CD4-positive, alpha-beta T cell treated with Interleukin-12 subunit alpha and Interleukin-12 subunit beta, for 1 hour (primary cell): ENCODE measurements around the gene DAB2IP.

Experiments used
- DNase-seq: peaks from one replicate; pipeline ENCODE4 v3.0.0-alpha.2; 2020

DAB2IP gene

DNA sequence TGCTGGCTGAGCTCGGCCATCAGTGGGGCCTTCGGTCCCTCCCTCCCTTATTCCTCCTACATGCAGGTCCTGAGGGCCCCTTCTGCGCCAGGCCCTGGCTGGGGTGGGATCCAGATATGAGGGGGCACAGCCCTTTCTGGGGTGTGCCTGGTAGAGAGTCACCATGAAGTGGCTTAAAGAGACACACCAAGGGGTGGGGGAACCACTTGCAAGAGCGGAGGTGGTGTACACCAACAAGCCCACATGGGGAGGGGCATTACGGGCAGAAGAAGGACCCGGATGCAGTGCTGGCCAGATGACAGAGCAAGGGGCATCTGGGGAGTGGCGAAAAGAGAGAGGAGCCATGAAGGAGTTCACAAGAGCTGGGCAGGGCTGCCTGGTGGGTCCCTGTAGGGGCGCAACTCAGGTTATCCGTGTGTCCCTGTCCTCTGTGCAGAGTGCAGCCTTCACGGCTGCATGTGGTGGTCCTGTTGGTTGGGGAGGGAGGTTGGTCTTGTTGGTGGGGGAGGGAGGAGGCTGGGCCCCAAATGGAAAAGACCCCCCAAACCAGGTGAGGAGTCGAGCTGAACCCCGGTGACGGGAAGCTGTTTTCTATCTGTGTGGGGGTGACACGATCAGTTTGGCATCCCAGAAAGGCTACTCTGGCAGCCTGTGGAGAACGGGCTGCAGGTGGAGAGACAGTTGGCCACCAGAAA is 158.1 kb downstream of the DAB2IP start:
- DNase-seq = no peak

DNA sequence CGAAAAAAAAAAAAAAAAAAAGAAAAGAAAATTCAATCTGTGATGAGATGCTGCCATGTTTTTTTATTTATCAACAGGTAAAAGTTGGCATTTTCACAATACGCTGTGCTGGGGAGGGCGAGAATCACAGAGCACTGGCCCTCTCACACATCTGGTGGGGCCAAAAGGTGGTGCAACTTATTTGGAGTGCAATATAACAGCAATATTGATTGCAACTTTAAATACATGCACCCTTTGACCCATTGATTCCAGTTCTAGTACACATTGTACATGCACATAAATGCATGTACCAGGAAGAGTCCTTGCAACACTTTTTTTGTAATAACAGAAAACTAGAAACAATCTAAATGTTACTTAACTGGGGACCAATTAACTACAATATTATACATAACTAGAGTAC is 159.1 kb downstream of the DAB2IP start:
- no peak for DNase-seq

DNA sequence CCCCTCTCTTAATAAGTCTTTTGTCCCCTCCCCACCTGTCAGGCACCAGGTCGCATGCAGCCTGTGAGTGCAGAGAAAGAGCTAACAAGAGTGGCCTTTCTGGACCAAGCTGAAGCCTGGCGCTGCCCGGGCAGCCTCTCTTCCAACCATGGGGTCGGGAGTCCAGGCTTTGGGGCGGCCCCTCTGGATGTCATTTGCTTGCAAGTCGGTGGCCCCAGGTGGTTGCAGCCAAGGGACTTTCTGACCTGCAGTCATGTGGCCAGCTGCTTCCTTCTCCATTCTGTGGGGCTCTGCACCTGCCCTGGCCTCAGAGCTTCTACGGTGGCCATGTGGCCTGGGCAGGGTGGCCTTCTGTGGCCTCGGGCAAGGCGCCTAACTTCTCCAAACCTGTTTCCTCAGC is 159.7 kb downstream of the DAB2IP start:
- DNase-seq = no peak

DNA sequence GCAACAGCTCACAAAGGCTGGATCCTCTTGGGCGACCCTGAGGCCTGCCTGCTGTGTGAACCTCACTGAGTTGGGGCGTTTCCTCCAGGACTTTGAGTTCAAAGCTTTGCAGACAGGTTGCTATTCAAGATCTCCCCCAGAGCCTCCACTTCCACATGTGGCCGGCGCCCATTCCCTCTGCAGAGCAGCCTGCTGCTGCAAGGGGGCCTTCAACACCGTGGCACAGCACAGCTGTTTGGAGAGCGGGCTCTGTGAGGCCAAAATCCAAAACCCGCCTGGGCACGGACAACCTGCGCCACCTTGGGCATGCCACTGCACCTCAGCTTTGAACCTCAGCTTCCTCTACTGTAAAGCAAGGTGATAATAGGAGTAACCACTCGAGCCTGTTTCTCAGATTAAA is 160.3 kb downstream of the DAB2IP start:
- no peak for DNase-seq

DNA sequence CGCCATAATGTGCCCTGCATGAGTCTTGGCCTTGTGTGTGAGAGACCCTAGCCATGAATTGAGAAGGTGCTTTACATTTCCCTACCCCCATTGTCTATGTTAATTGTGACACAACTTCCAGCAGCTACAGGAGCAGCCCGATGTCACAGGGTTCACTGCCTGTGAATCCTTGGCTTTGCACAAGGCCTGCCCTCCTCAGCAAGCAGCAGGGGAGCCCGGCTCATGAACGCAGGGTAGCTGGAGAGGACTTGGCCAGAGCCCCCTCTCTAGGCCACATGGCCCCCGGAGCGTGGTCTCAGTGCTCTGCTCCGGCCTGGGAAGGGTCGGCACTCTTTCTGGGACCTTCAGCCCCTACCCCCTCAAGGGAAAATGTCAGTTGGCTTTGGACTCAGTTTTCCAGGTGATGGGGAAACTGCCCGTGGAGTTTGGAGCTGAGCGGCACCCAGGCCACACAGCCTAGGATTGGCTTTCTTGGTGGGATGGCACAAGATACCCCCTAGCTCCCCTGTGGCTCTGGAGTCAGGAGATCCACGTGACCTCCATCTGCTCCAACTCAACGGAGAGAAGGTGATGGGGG is 160.8 kb downstream of the DAB2IP start:
- no peak for DNase-seq

DNA sequence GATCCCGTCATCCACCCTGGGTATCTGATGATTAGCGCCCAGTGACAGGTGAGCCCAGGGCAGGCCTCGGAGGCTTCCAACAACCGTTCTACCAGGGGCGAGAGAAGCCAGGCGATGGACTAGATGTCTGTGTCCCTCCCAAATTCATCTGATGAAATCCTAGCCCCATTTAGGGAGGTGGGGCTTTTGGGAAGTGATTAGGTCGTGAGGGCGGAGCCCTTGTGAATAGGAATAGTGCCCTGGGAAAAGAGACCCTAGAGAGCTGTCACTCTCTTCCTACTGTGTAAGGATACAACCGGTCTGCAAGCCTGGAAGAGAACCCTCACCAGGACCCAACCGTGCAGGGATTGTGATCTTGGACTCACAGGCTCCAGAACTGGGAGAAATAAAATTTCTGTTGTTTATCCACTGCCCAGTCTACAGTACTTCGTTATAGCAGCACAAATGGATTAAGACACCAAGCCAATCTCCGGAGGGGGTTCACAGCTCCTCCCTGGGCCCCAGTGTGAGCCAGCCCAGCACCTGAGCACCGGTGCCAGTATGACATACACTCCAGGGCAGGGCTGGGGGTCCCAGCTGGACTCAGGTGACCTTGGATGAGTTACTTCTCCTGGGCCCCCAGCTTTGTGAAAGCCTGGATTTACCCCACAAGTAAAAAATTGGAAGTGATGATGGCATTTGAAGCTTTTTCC is 162.2 kb downstream of the DAB2IP start:
- no peak for DNase-seq

DNA sequence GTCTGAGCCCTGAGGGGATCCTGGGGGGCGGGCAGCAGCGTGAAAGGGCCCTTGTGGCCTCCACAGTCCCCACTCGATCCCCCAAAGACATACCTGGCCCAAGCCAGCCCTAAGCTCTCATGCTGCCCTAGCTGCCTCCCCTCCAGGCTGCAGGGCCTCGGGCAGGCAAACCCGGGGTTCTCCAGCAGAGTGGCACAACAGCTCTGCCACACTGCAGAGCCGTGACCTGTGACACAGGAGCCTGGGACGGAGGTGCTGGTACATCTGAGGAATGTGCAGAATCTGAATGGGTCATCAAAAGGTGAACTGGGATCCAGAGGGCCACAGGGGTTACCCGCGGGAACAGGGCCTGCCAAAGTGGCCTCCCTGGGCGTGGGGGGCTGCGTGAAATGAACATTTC is 163.2 kb downstream of the DAB2IP start:
- DNase-seq = no peak

DNA sequence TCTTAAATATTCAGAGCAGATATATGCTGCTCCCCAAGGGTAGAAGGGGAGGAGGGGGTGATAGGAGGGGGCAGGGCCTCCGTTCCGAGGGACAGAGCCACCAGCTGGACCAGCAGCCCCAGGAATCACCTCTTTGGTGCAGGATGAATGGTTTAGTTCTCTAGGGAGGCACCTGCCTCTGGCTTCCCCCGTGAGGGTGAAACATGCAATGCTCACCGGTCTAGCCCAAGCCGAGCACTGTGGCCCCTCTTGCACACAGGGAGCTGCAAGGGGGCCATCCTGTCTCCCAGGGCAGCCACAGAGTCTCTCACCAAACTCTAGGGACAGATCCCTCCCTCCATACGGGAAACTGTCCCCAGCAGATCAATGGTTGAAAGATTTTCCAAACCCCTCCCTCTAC is 163.7 kb downstream of the DAB2IP start:
- no peak for DNase-seq

DNA sequence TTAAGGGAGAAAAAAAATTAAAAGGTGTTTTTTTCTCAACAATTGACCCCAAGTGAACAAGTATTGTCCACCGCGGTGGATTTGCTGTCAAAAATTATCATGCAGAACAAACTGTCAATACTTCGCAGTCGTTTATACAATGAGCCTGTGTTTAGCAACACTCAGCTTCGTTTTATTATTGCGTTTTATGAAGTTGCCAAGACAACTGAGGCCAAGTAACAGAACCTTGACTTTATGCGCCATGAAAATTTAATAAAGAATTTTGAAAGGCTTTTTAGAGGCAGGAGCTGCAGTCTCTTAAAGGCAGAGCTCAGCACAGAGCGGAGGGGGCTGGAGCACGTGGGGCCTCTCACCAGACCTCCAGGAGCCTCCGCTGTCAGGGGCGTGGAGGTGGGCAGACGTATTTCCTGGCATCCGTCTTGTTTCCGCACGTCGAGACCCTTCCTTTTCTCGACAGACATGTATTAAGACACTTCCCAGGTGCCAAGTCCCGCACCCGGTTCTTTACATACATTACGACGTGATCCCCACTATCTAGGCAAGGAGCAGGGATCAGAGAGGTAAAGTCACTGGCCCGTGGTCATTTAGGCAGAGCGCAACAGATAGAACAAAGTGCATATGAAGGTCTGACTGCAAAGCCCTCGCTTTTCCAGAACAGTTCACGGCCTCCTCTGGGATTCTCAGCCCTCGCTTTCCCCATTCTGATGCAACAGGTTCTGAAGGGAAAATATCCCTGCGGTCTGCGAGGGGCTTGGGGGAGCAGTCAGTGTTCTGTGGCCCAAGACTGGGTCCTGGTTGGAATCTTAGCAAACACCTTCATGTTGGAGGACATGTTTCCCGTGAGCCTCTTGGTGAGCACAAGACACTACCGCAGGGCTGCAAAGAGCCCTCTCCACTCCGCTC is 164.4 kb downstream of the DAB2IP start:
- no peak for DNase-seq

DNA sequence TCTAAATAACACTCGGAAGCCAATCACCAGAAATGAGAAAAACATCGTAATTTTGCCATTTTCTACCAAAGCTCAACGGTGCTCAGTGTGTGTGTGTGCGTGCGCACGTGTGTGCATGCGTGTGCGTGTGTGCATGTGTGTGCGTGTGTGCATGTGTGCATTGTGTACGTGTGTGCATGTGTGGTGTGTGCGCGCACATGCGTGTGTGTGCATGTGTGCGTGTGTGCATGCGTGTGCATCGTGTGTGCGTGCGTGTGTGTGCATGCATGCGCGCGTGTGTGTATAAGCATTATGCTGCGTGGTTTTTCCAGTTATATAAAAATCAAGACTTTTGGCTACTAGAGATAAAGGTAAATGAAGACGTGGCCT is 165.0 kb downstream of the DAB2IP start:
- DNase-seq = no peak

DNA sequence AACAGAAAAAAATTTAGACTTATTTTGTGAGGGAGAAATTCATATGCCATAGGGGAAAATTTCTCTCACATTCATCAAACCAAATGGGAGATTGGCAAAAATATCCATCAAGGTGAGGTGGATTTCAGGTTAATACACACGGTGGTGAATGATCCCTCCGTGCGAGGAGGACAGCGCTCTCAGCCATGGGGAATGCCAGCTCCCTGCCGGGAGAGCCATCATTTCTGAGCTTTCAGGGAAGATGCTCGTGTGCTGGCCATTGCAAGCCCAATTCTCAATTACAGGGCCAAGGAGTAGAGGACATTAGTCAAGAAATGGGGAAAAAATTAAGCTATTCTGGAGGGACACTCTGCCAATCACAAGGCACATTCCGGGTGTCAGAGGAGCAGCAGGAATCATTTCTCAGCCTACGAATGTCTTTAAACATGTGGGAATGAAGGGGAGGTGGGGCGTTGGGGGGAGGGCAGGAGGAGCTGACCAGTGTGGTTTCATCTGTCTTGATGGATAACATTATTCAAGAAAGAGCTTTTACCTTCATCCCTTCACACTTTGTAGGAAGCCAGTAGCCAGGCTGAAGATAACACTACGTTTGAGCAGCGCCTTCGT is 165.5 kb downstream of the DAB2IP start:
- no peak for DNase-seq

DNA sequence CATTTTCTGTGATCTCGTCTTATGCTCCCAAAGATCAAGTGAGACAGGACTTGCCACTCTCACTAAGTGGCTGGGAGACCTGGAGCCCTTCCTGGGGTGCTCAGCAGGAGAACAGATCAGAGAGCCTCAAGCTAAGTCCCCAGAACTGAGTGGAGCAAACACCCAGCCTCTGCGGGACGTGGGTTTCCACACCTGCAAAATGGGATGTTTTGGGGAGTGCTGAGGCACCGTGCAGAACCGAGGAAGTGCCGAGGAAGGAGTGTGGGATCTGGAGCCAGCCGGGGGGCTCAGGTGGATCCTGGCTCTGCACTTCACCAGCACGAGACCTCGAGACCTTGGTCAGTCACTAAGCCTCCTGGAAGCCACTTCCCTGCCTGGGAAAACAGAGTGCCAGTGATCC is 166.0 kb downstream of the DAB2IP start:
- DNase-seq = no peak

DNA sequence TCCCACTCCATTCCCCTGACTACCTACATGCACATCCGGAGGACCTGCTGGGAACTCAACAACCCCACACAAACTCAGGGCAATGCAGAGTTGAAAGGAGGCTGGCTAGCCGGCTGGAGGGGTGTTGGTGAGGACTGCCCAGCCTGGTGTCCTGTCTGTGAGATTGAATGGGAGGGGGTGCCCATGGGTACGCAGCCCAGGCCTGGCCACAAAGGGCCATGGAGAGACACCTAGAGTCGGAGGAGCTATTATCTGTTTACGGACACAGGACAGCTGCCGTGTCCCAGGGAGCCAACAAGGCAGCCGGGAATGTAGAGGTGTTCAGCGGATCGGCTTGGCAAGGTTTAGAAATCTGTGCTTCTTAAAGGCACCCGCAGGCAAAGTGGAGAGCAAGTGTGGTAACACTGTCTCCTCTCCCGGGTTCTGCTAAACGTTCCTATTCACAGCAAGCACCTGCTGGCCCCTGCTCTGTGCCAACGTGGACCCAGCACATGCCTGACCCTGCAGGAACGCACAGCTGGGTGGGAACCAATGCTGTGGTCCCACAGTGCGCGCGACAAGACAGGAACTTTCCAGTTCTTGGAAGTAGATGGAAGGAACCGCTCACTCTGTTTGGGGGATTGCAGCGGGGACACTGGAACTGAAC is 166.7 kb downstream of the DAB2IP start:
- no peak for DNase-seq

DNA sequence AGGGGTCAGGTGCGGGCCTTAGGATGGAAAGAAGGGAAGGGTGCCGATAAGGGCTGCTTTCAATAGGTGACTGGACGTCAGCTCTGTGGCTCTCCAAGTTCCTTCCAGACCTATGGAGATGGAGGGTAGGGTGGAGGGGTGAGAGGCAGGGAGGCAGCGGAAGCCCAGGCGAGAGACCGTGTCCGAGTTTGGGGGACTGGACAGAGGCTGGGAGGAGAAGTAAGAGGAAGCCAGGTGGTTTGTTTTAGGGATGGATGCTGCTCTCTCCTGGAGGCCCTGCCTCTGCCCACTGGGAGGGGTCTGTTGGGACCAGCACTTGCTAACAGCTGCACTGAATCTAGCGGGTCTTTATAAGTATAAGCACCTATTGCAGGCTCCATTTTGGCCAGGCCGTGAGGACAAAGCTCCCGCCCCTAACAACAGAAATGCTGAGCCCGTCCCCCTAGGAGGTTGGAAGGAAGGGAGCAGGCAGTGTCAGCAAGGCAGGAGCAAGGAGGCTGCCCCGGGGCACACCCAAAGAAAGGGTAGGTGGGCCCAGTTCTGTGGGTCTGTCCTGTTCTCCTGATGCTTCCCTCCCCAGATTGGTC is 167.5 kb downstream of the DAB2IP start:
- DNase-seq = no peak

DNA sequence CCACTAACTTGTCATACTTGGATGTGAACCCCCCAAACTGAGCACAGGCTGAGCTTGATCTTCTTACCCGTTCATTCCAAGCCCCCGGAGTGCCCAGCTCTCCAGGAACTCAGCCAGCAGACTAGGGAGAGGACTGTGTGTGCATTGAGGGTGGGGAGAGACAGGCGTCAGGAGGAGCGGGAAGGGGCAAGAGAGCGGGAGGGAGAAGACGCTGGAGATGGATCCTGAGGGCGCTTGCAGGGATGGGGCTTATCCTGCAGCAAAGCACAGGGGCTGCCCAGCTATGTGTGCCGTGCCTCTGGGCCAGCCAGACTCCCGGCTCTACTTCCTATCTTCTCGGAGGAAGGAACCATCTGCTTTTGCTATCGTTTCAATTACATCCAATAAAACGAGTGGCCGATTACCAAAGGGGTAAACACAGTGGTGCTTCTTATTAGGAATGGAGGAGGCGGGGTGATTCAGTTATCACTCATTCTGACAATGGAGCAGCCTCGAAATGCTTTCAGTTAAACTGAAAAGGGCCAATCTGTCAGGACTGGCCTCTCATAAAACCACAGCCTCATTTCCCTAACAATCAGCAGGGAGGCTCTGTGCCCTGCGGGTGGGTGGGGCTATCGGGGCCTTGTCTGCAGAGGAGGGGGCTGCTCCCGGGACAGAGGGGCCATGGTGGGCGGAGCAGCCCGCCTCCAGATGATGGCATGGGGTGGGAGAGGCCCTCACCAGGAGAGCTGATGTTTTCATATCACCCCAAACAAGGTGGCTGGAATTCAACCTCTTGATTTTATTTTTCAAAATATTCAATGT is 168.2 kb downstream of the DAB2IP start:
- DNase-seq = no peak

DNA sequence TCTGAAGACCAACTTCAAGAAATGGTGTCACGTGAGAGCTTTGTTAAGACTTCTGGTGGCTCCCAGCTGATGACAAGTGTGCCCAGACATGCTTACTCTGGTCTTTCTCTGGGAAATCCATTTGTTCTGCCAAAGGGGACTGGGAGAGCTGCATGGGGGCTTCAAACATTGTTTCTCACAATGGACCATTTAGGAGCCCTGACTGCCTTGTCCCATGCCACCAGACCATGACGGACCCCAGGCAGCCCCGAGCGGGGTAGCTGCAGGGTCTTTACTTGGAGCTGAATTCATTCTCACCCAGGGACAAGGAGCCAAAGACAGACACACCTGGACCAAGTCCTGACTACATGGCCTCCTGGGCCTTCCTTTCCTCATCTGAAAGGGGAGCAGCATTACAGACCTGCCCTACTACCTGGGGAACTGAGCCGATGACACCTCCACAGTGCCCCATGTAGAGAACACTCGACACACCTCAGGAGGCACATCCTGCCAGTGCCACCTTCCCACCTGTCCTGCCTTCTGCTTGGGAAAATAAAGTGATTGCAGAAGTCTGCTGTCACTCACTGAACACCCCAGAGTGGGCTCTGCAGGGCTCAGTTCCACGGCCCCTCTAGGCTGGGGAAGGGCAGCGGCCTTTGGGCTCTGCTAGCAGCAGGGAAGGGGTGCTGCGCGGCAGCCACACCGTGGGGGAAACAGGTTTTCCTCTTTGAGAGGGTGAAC is 169.0 kb downstream of the DAB2IP start:
- DNase-seq = no peak

DNA sequence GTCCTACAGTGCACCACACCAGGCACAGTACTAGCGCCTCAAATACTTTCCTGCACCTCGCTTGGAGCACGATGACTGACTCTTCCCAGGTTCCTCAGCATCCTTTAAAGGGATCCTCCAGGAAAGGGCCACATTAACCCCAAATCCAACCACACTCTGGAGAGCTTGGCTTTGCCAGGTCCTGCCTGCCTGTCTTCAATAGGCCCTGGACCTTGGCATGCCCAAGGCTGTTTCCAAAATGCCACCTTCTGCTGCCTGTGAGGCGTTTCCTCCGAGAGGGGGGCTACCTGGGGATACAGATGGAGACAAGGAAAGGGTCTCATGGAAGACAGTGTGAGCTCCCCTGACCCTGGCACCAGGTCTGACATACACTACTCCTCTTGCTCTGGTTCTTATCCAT is 169.9 kb downstream of the DAB2IP start:
- no peak for DNase-seq

DNA sequence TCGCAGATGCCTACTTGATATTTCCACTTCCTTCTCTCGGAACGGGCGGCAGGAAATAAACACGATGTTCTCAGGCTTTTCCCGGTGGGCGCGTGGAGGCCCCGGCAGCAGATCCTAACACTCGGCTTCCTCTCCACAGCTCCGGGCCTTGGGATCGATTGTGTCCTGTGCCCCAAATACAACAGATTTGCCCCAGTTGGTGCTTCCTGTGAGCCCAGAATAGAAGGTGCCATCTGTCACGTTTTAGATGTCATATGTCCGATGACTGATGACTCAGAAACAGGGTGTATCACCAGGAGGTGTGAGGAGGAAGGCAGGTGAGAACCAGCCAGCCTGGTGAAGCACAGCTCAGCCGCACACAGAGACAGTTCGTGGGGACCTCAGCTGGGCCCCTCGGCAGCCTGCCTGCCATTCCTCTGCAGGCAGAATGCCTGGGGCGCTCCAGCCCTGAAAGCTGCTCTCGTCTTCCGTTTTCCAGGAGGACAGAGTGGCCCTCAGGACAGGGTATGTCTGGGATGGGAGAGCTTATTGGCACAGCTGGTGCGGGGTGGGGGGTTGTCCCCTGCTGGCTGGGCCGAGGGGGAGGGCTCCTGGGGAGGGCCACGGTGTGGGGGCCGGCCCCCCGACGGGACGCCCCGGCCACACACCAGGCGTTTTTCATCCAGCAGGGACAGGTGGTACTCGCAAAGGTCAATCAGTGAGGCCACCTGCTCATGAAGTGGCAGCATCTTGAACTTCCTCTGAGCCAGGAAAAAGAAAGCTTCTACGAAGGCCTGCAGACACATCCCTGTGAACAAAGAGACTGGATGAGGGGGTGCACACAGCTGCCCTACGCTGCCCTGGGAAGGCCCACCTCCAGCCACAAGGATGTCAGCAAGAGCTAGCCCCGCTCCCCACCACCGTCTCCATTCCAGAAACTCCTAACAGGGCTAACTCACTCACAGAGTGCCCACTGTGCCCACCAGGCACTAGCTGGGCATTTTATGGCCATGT is 171.0 kb downstream of the DAB2IP start:
- DNase-seq = peak; percentile 2

DNA sequence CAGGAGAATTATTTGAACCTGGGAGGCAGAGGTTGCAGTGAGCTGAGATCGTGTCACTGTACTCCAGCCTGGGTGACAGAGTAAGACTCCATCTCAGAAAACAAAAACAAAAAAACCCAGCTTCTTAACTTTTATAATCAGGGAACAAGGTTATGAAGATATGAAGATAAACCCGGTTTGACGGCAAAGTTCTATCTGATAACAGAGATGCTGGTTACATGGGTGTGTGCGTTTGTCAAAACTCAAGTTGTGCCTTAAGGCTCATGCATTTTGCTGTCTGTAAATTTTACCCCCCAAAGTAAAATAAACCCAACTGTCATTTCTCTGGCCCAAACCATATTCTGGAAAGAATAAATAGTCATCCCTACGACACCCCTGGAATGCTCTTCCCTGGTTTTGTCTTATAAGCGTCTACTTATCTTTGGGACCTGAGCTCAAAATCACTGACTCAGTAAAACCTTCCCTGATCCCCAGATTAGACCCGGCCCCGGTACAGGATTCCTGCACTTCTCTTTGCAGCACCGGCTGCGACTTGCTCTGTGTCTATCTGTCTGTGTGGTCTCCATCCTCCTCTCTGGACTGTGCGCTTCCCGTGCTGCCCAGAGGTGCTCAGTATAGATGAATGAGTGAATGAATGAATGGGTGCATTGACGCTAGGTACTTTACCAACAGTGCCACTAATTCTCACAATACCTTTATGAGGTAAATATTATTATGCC is 172.2 kb downstream of the DAB2IP start:
- no peak for DNase-seq
